ENCODE results near the gene GCNA.
"Not testable (repeated sequence)": the region's sequence is repeated elsewhere in the genome, so short reads cannot be mapped to it uniquely, and the experiment has no call there.

The GCNA gene

GRCh38 chrX:71617742-71618141 lies 39.5 kb downstream of the GCNA start:
- DNase-seq = no peak

DNA sequence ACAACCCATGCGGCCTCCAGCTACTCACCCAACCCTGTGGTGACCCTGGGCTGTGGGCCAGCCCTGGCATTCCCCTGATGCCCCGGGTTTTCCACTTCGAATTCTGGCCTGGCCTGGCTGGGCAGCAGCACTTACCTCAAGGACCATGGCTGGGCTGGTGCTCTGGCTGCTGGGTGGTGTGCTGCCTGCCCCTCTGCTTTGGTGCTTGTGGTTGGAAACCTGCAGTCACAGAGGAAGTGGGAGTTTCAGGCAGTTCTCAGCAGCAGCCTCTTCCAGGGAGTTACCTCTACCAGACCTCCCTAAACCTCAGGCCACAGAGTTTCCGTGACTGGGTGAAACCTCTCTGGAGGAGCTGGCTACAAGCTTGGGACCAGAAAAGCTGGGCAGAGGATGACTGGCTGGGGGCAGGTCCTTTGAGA lies 40.1 kb downstream of the GCNA start, which contains the start of gene CXCR3:
Gene CXCR3, minus strand, starts transcription at position 209 of the 419 bp plus-strand sequence. Its CDS starts 62 bp downstream, at position 147.
- no peak for DNase-seq

GRCh38 chrX:71618787-71619186 lies 40.5 kb downstream of the GCNA start:
- DNase-seq = no peak

DNA sequence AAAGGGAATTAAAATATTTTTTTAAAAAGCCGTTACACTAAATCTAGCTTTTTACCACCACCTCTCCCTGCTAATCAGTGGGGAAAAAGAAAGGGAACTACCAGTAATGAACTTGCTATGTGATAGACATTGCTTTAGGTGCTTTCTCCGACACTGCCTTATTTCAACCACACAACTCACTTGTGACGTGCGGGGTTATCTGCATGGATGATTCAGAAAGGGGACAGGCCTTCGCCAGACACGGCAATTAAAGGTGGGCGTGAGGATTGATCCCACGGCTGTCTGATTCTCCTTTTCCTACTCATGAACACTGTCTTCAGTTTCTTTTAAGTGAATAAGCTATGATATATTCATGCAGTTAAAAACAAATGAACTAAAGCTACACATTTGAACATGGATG lies 41.0 kb downstream of the GCNA start:
- no peak for DNase-seq

DNA sequence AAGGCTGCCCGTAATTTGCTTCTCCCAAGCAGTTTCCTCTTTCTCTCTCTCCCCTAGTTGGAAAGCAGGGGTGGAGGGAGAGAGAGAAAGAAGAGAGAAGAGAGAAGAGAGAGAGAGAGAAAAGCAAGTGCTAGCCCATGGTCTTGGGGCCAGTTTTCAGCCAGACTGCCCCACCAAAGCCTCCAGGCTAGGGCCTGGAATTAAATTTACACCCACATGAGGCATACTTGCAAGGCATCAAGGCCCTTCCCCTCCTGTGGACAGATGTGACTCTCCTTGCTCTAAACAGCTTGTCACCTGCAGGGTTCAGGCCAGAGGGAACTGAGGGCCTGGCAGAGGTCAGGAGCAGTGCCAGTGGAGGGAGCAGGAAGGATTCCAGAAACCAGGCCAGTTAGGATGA lies 41.7 kb downstream of the GCNA start:
- DNase-seq = no peak

DNA sequence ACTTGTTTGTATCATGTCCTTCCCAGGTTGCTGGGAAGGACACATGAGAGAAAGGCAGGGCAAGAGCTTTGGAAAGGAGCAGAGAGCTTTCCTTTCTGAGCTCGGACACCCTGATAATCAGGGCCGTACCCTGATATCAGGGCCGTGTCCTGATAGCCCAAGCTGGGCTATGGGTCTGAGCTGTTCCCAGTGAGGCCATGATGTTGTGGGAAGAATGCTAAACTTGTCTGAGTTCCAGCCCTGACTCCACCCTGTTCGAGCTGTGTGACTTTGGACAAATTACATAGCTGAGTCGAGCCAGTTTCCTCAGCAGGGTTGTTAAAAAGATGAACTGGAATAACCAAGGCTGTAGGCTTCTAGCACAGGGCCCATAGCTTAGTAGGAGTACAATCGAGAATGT lies 43.4 kb downstream of the GCNA start:
- no peak for DNase-seq

DNA sequence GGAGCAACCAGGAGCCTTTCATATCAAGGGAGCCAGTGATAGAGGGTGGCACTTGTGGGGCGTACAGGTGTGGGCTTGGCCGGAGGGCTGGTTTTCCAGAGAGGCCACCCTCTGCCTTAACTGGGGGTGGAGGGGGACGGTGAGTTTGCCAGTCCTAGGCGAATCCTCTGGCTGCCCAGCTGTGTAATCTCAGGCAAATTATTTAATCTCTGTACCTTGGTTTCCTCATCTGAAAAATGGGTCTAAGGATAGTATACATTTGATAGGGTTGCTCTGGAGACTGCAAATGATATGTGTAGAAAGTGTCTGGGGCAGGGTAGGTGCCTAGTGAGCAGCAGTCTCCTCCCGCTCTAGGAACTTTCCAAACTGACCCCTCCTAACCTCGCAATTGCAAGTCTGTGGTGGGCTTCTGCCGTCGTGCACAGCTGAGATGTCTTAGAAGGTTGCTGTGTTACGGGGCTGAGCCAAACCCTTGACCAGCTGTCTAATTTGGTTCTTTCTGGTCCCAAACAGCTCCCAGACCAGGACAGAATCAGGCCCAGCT lies 43.9 kb downstream of the GCNA start:
- DNase-seq = no peak

GRCh38 chrX:71622576-71623450 lies 44.6 kb downstream of the GCNA start:
- DNase-seq = no peak

- DNase-seq = no peak
Observed at GRCh38 chrX:71623714-71624113, 45.5 kb downstream of the GCNA start.

DNA sequence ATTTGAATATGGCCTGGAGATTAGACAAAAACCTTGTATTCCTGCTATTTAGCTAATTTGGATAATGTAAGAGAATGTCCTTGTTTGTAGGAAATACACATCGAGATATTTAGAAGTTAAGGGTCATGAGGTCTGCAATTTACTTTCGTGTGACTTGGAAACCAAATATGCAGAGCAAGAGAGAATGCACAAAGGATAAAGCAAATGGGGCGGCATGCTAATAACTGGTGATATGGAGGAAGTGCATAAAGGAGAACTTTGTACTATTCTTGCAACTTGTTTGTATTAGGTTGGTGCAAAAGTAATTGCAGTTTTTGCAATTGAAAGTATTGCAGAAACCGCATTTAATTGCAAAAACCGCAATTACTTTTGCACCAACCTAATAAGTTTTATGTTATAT lies 47.2 kb downstream of the GCNA start:
- DNase-seq = no peak

- no peak for DNase-seq
Observed at GRCh38 chrX:71626576-71626975, 48.3 kb downstream of the GCNA start.

DNA sequence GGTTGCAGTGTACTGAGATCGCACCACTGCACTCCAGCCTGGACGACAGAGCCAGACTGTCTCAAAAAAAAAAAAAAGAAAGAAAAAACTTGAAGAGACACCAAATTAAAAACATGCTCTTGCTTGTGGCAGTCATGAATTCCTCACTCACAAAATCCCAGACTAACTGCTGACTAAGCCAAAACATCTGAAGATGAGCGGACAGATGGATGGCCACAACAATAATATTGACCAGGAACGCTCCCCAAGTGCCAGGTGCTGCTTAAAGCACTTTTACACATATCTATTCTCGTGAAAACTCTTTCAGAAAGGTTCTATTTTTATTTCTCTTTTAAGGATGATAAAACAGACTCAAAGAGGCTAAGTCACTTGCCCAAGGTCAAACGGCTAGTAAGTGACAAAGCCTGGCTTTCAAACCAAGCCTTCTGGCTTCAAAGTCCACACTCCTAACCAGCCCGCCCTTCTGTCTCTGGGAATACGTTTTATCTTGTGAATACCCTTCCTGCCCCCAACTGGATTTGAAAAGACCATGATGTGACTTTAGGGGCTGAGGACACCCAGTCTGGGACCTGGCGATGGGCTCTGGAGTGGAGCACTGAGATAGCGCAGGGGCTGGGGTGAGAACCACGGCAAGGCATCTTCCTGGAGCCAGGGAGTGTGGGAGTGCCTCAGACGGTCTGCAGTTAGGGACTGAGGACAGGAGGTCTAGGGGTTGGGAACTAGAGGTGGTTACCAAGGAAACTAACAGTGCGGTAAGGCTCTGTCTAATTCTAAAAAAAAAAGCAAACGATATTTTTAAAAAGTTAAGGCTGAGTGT lies 49.6 kb downstream of the GCNA start:
- DNase-seq = no peak

GRCh38 chrX:71629467-71629866 lies 51.2 kb downstream of the GCNA start:
- DNase-seq = no peak

DNA sequence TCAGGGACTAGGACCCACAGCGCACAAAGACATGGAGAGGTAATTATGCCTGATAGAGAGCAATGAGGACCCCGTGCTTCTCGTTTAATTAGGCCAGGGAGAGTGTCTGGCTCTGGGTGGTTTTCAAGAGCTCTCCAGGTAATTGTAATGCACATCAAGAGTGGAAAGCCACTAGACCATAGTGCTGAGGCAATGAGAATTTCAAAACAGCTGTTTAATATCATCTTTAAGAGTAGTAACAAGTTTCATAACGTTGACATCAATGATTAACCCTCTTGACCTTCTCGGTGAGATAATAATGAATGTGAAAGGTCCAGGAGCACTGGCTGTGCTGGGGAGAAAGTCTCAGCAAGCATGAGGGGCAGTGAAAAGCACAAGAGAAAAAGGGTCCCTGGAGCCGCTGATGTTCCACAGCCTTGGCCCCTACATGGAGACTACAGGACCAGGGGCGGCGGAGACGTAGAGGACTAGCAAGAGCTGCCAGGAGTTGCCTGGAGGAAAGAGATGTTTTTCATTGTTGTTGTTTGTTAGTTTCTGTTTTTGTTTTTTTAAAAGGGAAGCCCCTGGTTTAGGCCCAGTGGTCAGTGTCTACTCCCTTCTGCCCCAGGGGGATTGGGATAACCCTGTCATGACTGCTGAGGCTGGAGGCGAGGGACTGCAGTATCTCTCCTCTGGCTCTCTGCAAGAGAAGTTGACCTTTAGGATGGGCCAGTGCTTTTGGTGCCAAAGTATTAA lies 54.9 kb downstream of the GCNA start:
- DNase-seq = no peak

- no peak for DNase-seq
Observed at GRCh38 chrX:71634366-71634765, 56.1 kb downstream of the GCNA start.

DNA sequence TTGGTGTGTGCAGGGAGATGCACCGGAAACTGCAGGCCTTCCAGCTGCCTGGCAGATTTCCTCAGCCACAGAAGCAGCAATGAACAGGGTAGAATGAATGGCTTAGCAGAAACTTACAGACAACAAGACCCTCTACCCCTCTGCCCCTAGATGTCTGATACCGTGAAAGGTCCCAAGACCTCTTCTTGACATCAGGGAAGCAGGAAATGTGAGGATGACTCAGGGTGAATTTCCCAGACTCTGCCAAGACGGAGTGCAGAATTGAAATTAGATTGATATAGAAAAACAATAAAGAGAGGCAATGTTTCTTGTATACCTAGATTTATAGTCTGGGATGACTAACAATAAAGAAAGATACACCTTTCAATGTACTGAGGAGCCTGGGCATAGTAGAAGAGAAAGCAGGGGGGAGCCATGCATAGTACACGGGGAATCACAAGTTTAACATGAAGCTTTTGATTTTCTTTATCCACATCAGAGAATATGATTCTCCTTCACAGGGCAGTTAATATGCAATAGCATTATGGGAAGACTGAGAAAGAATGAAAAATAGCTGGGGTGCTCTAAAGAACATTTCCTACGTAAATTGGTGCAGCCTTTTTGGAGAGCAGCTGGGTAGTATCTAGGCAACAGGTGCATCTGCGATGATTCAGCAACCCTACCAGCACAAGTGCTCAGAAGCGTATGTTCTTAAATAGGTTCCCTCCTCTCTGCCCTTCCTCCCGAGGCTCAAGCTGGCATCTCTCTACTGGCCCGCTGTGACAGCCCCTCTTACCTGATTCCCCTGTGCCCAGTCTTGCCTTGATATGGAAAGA lies 58.4 kb downstream of the GCNA start:
- no peak for DNase-seq

GRCh38 chrX:71637253-71637618 lies 59.0 kb downstream of the GCNA start:
- no peak for DNase-seq

- no peak for DNase-seq
Observed at GRCh38 chrX:71637848-71638247, 59.6 kb downstream of the GCNA start.

- no peak for DNase-seq
Observed at GRCh38 chrX:71638409-71638808, 60.2 kb downstream of the GCNA start.

DNA sequence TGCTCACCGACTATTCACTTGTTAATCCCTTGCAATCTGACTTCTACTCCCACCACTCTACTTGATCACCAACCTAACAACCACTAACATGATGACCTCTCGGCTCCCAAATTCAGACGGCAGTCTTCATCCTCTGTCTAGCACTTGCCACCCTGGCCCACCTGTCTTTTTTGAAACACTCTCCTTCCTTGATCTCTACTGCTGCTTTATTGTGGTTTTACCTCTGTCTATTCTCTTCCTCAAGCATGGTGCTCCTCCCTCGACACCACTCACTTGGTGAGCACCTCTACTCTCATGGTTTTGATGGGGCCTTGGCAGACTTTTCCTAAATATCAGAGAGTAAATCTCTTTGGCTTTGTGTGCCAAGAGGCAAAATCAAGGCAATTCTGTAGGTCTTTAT lies 61.8 kb downstream of the GCNA start:
- no peak for DNase-seq

- not testable (repeated sequence) for DNase-seq
Observed at GRCh38 chrX:71644406-71644805, 66.2 kb downstream of the GCNA start.

GRCh38 chrX:71650333-71650969 lies 72.2 kb downstream of the GCNA start:
- DNase-seq = no peak
